Measurements from ENCODE around the gene CNN1.

The CNN1 gene

GRCh38 chr19:11550265-11550664 lies 11.6 kb downstream of the CNN1 start:
- H3K27ac ChIP-seq (ENCODE audit: low read depth, low read length), result no peak overlapping the region

GRCh38 chr19:11551603-11552235 lies 13.1 kb downstream of the CNN1 start:
- Histone ChIP-seq H3K4me3 (ENCODE audit: low read depth in 1 of 5, low read length in 5 of 5) (no peak overlapping the region), H3K27ac (ENCODE audit: low read depth, low read length) (no peak overlapping the region), H3K36me3 (ENCODE audit: control insufficient read depth in 5 of 5, insufficient read depth in 5 of 5, low read length in 5 of 5) (peaks cover 0 to 43% (median 35%) of the 10 kb centered on the region in 5 donors), H3K9ac (ENCODE audit: low read length in 5 of 5) (no peak overlapping the region), H3K9me3 (ENCODE audit: control insufficient read depth in 5 of 5, low read length in 5 of 5) (no peaks in the 10 kb centered on the region), H3K27me3 (ENCODE audit: control insufficient read depth in 5 of 5, insufficient read depth in 4 of 5, low read length in 5 of 5) (no peaks in the 10 kb centered on the region), H3K4me1 (ENCODE audit: control insufficient read depth in 5 of 5, insufficient read depth in 5 of 5, low read length in 5 of 5) (peaks cover 0 to 5% (median 0%) of the 10 kb centered on the region in 5 donors)

More at GRCh38 chr19:11550265-11550664, 11.6 kb downstream of the CNN1 start:
- peaks cover 0 to 5% (median 0%) of the 10 kb centered on the region in 5 donors for H3K4me1 ChIP-seq (ENCODE audit: control insufficient read depth in 5 of 5, insufficient read depth in 5 of 5, low read length in 5 of 5)
- no peak overlapping the region for H3K9ac ChIP-seq (ENCODE audit: low read length in 5 of 5)
- H3K27me3 ChIP-seq (ENCODE audit: control insufficient read depth in 5 of 5, insufficient read depth in 4 of 5, low read length in 5 of 5), result no peaks in the 10 kb centered on the region
- no peaks in the 10 kb centered on the region for H3K9me3 ChIP-seq (ENCODE audit: control insufficient read depth in 5 of 5, low read length in 5 of 5)
- peaks cover 0 to 34% (median 27%) of the 10 kb centered on the region in 5 donors for H3K36me3 ChIP-seq (ENCODE audit: control insufficient read depth in 5 of 5, insufficient read depth in 5 of 5, low read length in 5 of 5)
- no peak overlapping the region for H3K4me3 ChIP-seq (ENCODE audit: low read depth in 1 of 5, low read length in 5 of 5)

GRCh38 chr19:11552666-11553372 lies 14.2 kb downstream of the CNN1 start:
- Histone ChIP-seq H3K9ac (ENCODE audit: low read length in 5 of 5) (no peak overlapping the region), H3K36me3 (ENCODE audit: control insufficient read depth in 5 of 5, insufficient read depth in 5 of 5, low read length in 5 of 5) (peaks cover 0 to 43% (median 35%) of the 10 kb centered on the region in 5 donors), H3K9me3 (ENCODE audit: control insufficient read depth in 5 of 5, low read length in 5 of 5) (no peaks in the 10 kb centered on the region), H3K27me3 (ENCODE audit: control insufficient read depth in 5 of 5, insufficient read depth in 4 of 5, low read length in 5 of 5) (no peaks in the 10 kb centered on the region), H3K4me3 (ENCODE audit: low read depth in 1 of 5, low read length in 5 of 5) (no peak overlapping the region), H3K27ac (ENCODE audit: low read depth, low read length) (no peak overlapping the region), H3K4me1 (ENCODE audit: control insufficient read depth in 5 of 5, insufficient read depth in 5 of 5, low read length in 5 of 5) (peaks cover 0 to 7% (median 6%) of the 10 kb centered on the region in 5 donors)

GRCh38 chr19:11554160-11554559 lies 15.5 kb downstream of the CNN1 start:
- H3K36me3 ChIP-seq (ENCODE audit: control insufficient read depth in 5 of 5, insufficient read depth in 5 of 5, low read length in 5 of 5), result peaks cover 0 to 43% (median 35%) of the 10 kb centered on the region in 5 donors
- H3K27ac ChIP-seq (ENCODE audit: low read depth, low read length), result no peak overlapping the region
- H3K9ac ChIP-seq (ENCODE audit: low read length in 5 of 5), result no peak overlapping the region
- peaks cover 3 to 19% (median 15%) of the 10 kb centered on the region in 5 donors for H3K4me1 ChIP-seq (ENCODE audit: control insufficient read depth in 5 of 5, insufficient read depth in 5 of 5, low read length in 5 of 5)
- no peaks in the 10 kb centered on the region for H3K9me3 ChIP-seq (ENCODE audit: control insufficient read depth in 5 of 5, low read length in 5 of 5)
- no peaks in the 10 kb centered on the region for H3K27me3 ChIP-seq (ENCODE audit: control insufficient read depth in 5 of 5, insufficient read depth in 4 of 5, low read length in 5 of 5)
- H3K4me3 ChIP-seq (ENCODE audit: low read depth in 1 of 5, low read length in 5 of 5), result no peak overlapping the region

GRCh38 chr19:11555246-11555645 lies 16.6 kb downstream of the CNN1 start:
- Histone ChIP-seq H3K4me3 (ENCODE audit: low read depth in 1 of 5, low read length in 5 of 5) (no peak overlapping the region), H3K27ac (ENCODE audit: low read depth, low read length) (no peak overlapping the region), H3K27me3 (ENCODE audit: control insufficient read depth in 5 of 5, insufficient read depth in 4 of 5, low read length in 5 of 5) (no peaks in the 10 kb centered on the region), H3K9ac (ENCODE audit: low read length in 5 of 5) (no peak overlapping the region), H3K4me1 (ENCODE audit: control insufficient read depth in 5 of 5, insufficient read depth in 5 of 5, low read length in 5 of 5) (peaks cover 3 to 28% (median 24%) of the 10 kb centered on the region in 5 donors), H3K36me3 (ENCODE audit: control insufficient read depth in 5 of 5, insufficient read depth in 5 of 5, low read length in 5 of 5) (peaks cover 0 to 43% (median 35%) of the 10 kb centered on the region in 5 donors), H3K9me3 (ENCODE audit: control insufficient read depth in 5 of 5, low read length in 5 of 5) (no peaks in the 10 kb centered on the region)

GRCh38 chr19:11556634-11557420 lies 18.2 kb downstream of the CNN1 start:
- H3K27me3 ChIP-seq (ENCODE audit: control insufficient read depth in 5 of 5, insufficient read depth in 4 of 5, low read length in 5 of 5), result no peaks in the 10 kb centered on the region
- no peak overlapping the region for H3K9ac ChIP-seq (ENCODE audit: low read length in 5 of 5)
- peaks cover 3 to 30% (median 28%) of the 10 kb centered on the region in 5 donors for H3K4me1 ChIP-seq (ENCODE audit: control insufficient read depth in 5 of 5, insufficient read depth in 5 of 5, low read length in 5 of 5)
- no peaks in the 10 kb centered on the region for H3K9me3 ChIP-seq (ENCODE audit: control insufficient read depth in 5 of 5, low read length in 5 of 5)
- no peak overlapping the region for H3K27ac ChIP-seq (ENCODE audit: low read depth, low read length)
- H3K4me3 ChIP-seq (ENCODE audit: low read depth in 1 of 5, low read length in 5 of 5), result no peak overlapping the region
- peaks cover 0 to 40% (median 35%) of the 10 kb centered on the region in 5 donors for H3K36me3 ChIP-seq (ENCODE audit: control insufficient read depth in 5 of 5, insufficient read depth in 5 of 5, low read length in 5 of 5)

- Histone ChIP-seq H3K36me3 (ENCODE audit: control insufficient read depth in 5 of 5, insufficient read depth in 5 of 5, low read length in 5 of 5) (peaks cover 0 to 17% (median 15%) of the 10 kb centered on the region in 5 donors), H3K9ac (ENCODE audit: low read length in 5 of 5) (peak within 1 kb of the TSS; percentile 83 to 95 (median 88)), H3K9me3 (ENCODE audit: control insufficient read depth in 5 of 5, low read length in 5 of 5) (no peaks in the 10 kb centered on the region), H3K4me3 (ENCODE audit: low read depth in 1 of 5, low read length in 5 of 5) (peak within 1 kb of the TSS; percentile 84 to 97 (median 93)), H3K27ac (ENCODE audit: low read depth, low read length) (peak within 1 kb of the TSS; percentile 67), H3K27me3 (ENCODE audit: control insufficient read depth in 5 of 5, insufficient read depth in 4 of 5, low read length in 5 of 5) (no peaks in the 10 kb centered on the region), H3K4me1 (ENCODE audit: control insufficient read depth in 5 of 5, insufficient read depth in 5 of 5, low read length in 5 of 5) (peaks cover 3 to 29% (median 28%) of the 10 kb centered on the region in 5 donors)
These were observed 20.5 kb downstream of the CNN1 start, which contains the start of gene ELOF1 for GRCh38 chr19:11558881-11559828. ELOF1 (minus strand) TSS chr19:11559230; CDS start chr19:11554347, 4,883 bp downstream.

- Histone ChIP-seq H3K36me3 (ENCODE audit: control insufficient read depth in 5 of 5, insufficient read depth in 5 of 5, low read length in 5 of 5) (peaks cover 0 to 9% (median 6%) of the 10 kb centered on the region in 5 donors), H3K9ac (ENCODE audit: low read length in 5 of 5) (peak overlapping the region in 1 of 5 donors; percentile 30), H3K4me3 (ENCODE audit: low read depth in 1 of 5, low read length in 5 of 5) (no peak overlapping the region), H3K4me1 (ENCODE audit: control insufficient read depth in 5 of 5, insufficient read depth in 5 of 5, low read length in 5 of 5) (peaks cover 3 to 29% (median 28%) of the 10 kb centered on the region in 5 donors), H3K9me3 (ENCODE audit: control insufficient read depth in 5 of 5, low read length in 5 of 5) (no peaks in the 10 kb centered on the region), H3K27ac (ENCODE audit: low read depth, low read length) (no peak overlapping the region), H3K27me3 (ENCODE audit: control insufficient read depth in 5 of 5, insufficient read depth in 4 of 5, low read length in 5 of 5) (no peaks in the 10 kb centered on the region)
These were observed 21.9 kb downstream of the CNN1 start for GRCh38 chr19:11560404-11561051.

GRCh38 chr19:11563532-11563931 lies 24.9 kb downstream of the CNN1 start:
- peak overlapping the region in 1 of 5 donors; percentile 24 for H3K9ac ChIP-seq (ENCODE audit: low read length in 5 of 5)
- peaks cover under 1 to 20% (median 19%) of the 10 kb centered on the region in 5 donors for H3K4me1 ChIP-seq (ENCODE audit: control insufficient read depth in 5 of 5, insufficient read depth in 5 of 5, low read length in 5 of 5)
- no peak overlapping the region for H3K27ac ChIP-seq (ENCODE audit: low read depth, low read length)
- H3K4me3 ChIP-seq (ENCODE audit: low read depth in 1 of 5, low read length in 5 of 5), result no peak overlapping the region
- no peaks in the 10 kb centered on the region for H3K36me3 ChIP-seq (ENCODE audit: control insufficient read depth in 5 of 5, insufficient read depth in 5 of 5, low read length in 5 of 5)
- H3K9me3 ChIP-seq (ENCODE audit: control insufficient read depth in 5 of 5, low read length in 5 of 5), result no peaks in the 10 kb centered on the region
- H3K27me3 ChIP-seq (ENCODE audit: control insufficient read depth in 5 of 5, insufficient read depth in 4 of 5, low read length in 5 of 5), result no peaks in the 10 kb centered on the region

All from subcutaneous abdominal adipose tissue (tissue), 5 donors.